MCF 10A (cell line): ENCODE results near the gene TCN2. TPM values are rescaled to one million over a fixed set of nuclear protein-coding genes. Genes with fewer than 3 reads are reported as not detected.

ENCODE experiments used
- BruUV-seq: library from RNA; stranded (reverse); fragments of 400-500 nt; replicated peaks from 2 replicates; lab custom pipeline; 2021; lab: Mats Ljungman, UMichigan
- CTCF ChIA-PET: fragments of 300-600 bp; sonication (Branson Sonifier 250); formaldehyde crosslinking; extraction: SDS; loops from one replicate; lab custom pipeline; 2021; ENCODE audit warnings: antibody characterized with exemption, inconsistent platforms; lab: Yijun Ruan, JAX
- POLR2A ChIA-PET: fragments of 300-600, 350-650 bp; sonication (Branson Sonifier 250); formaldehyde crosslinking; extraction: SDS; loops from one replicate; lab custom pipeline; 2020; ENCODE audit warnings: antibody characterized with exemption, inconsistent platforms; lab: Yijun Ruan, JAX
- DNase-seq: peaks from one replicate; pipeline ENCODE4 v3.0.0-alpha.2; 2018; ENCODE audit not compliant: unreplicated experiment
- H3K27ac Mint-ChIP-seq: one replicate; pipeline ENCODE4 v1.8.0; 2022; ENCODE audit warnings: mild to moderate bottlenecking, low read depth, mixed read lengths; ENCODE audit not compliant: unreplicated experiment
- H3K27me3 Mint-ChIP-seq: one replicate; pipeline ENCODE4 v1.8.0; 2022; ENCODE audit warnings: mixed read lengths; ENCODE audit not compliant: insufficient read depth, unreplicated experiment
- H3K36me3 Mint-ChIP-seq: one replicate; pipeline ENCODE4 v1.8.0; 2022; ENCODE audit warnings: mild to moderate bottlenecking, moderate library complexity, mixed read lengths; ENCODE audit not compliant: insufficient read depth, unreplicated experiment
- H3K4me1 Mint-ChIP-seq: one replicate; pipeline ENCODE4 v1.8.0; 2022; ENCODE audit warnings: mixed read lengths; ENCODE audit not compliant: insufficient read depth, unreplicated experiment
- H3K4me3 Mint-ChIP-seq: one replicate; pipeline ENCODE4 v1.8.0; 2022; ENCODE audit warnings: mild to moderate bottlenecking, moderate library complexity, mixed read lengths; ENCODE audit not compliant: unreplicated experiment
- H3K9me3 Mint-ChIP-seq: one replicate; pipeline ENCODE4 v1.8.0; 2022; ENCODE audit warnings: mixed read lengths; ENCODE audit not compliant: unreplicated experiment
- intact Hi-C: fragments of 100-400 bp; cut with micrococcal nuclease; formaldehyde crosslinking; loops from 2 replicates; pipeline ENCODE4 v1.14.1; 2022
- total RNA-seq: library from RNA; stranded (reverse); gene quantifications from 2 replicates; pipeline ENCODE4 v1.2.3, GENCODE V29; 2022
- TF ChIP-seq, protein P1 (sequence below): fragments of 200-600 bp; IDR thresholded peaks from one replicate; pipeline ENCODE4 v1.8.0; 2022; ENCODE audit warnings: antibody characterized with exemption, mild to moderate bottlenecking; ENCODE audit not compliant: unreplicated experiment

The TCN2 gene
- total RNA-seq, 1 experiment from 2014 or later: 1.4 TPM

DNA sequence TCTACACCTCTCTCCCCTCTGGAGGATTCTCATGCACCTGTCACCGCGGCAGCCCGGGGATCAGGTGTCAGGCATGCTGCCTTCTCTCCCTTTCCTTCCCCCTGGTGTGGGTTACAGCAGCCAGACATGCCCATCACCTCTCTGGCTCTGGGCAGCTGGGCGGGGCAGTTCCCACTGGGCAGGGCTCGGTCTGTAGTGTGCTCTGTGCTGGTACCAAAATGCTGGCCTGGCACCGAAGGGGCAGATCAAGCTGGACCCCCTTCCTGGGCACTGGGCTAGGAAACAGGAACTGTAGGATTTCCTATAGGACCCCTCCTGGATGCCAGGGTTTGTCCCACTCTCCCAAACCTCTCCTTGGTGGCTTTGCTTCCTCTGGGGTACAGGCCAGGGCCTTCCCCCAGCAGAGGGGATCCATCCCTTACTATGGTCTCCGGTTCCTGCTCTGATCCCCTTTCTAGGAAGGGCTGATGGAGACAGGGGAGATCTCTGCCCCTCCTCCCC lies 33.3 kb upstream of the TCN2 start:
- CTCF ChIA-PET: no interaction called here
- Mint-ChIP-seq H3K27ac (no peak overlapping the region), H3K4me3 (no peak overlapping the region), H3K36me3 (peaks cover 42% of the 10 kb centered on the region), H3K9me3 (no peaks in the 10 kb centered on the region), H3K4me1 (peaks cover 5% of the 10 kb centered on the region), H3K27me3 (peaks cover 13% of the 10 kb centered on the region)
- TF ChIP-seq, protein P1, sequence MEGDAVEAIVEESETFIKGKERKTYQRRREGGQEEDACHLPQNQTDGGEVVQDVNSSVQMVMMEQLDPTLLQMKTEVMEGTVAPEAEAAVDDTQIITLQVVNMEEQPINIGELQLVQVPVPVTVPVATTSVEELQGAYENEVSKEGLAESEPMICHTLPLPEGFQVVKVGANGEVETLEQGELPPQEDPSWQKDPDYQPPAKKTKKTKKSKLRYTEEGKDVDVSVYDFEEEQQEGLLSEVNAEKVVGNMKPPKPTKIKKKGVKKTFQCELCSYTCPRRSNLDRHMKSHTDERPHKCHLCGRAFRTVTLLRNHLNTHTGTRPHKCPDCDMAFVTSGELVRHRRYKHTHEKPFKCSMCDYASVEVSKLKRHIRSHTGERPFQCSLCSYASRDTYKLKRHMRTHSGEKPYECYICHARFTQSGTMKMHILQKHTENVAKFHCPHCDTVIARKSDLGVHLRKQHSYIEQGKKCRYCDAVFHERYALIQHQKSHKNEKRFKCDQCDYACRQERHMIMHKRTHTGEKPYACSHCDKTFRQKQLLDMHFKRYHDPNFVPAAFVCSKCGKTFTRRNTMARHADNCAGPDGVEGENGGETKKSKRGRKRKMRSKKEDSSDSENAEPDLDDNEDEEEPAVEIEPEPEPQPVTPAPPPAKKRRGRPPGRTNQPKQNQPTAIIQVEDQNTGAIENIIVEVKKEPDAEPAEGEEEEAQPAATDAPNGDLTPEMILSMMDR: no peak
- intact Hi-C loops: no loop called here
- no peak for DNase-seq
- POLR2A ChIA-PET: no interaction called here
- BruUV-seq: no TSS peak

DNA sequence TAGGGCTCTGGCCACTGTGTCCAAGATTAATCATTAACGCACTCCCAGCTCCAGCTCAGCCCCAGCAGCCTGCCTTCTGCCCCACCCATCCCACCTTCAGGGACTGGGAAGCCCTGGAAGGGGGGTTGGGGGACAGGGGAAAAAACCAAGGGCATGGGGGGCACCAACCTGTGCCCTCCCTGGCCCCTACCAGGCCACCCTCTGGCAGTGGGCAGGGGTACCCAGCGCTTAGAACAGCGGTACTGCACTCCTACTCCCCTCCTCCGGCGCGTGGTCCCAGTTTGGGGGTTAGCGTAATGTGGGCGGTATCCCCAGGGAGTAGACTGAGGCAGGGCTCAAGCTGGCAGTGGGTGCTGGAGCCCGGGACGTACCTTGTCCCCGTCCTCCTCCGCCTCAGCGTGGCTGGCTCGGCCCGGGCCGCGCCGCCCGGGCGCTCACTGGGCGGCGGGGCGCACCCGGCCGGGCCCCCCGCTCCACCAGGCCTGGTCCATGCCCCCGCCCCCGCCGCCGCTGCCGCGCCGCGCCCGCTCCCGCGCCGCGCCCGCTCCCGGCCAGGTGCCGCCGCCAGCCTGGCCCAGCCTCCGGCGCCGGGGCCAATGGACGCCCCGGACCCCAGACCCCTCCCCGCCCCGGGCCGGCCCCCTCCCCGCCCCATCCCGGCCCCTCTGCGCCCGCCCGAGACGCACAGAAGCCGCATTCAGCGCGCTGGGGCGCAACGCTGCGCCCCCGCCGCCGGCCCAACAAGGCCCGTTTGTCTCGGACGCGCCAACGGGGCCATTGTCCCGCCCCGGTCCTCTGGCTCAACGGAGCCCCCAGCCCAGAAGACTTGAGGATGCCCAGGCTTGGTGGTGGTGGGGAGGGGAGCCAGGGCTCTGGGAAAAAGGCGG lies 32.6 kb upstream of the TCN2 start, which contains the start of gene GAL3ST1:
Gene GAL3ST1, minus strand, starts transcription at position 571 of the 887 bp plus-strand sequence. CDS start 17,273 bp downstream, outside the sequence.
- CTCF ChIA-PET: no interaction called here
- H3K4me1 Mint-ChIP-seq: peaks cover 5% of the 10 kb centered on the region
- POLR2A ChIA-PET: interaction anchor here (1.1 kb wide), 1 partner anchor 17 kb away, joined by 4 read pairs; the partner anchor contains the start of gene PES1
- H3K36me3 Mint-ChIP-seq: peaks cover 49% of the 10 kb centered on the region
- DNase-seq: no peak
- H3K27ac Mint-ChIP-seq: no peak within 1 kb of the TSS
- peaks cover 6% of the 10 kb centered on the region for H3K27me3 Mint-ChIP-seq
- H3K4me3 Mint-ChIP-seq: no peak within 1 kb of the TSS
- TF ChIP-seq, protein P1: no peak
- no TSS peak for BruUV-seq
- H3K9me3 Mint-ChIP-seq: no peaks in the 10 kb centered on the region
- intact Hi-C loops: no loop called here

DNA sequence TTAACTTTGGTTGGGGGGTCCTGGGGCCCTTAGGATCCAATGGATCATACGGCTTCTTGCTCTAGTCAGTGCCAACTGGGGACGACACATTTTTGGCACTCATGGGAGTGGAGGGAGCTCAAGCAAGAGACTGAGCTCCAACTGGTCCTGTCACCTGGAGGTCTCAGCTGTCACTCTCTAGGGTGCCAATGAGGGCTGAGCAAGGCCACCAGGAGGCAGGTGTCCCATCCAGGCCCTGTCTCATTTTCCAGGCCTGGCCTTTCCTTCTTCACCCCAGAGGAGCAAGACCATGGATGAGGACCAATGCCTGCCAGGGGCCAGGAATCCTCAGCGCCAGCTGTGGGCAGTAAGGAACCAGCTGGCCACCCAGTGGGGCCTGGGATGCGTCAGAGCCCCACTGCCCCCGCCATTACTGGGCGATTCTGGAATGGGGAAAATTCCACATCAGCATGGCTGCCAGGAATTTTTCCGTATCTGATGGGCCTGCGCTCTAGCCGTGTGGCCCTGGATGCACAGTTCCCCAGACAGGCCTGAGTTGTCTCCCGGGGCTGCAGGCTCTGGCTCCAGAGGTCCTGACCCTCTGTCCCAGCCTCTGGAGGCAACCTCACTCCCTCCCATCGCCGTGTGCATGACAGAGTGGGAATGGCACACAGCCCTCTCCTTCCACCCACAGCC lies 31.8 kb upstream of the TCN2 start:
- CTCF ChIA-PET: interaction anchor here (0.6 kb wide), 1 partner anchor 129 kb away, joined by 4 read pairs; no protein-coding TSS in a partner anchor
- TF ChIP-seq, protein P1: no peak

More for the DNA sequence above, 31.8 kb upstream of the TCN2 start:
- no peak overlapping the region for H3K4me3 Mint-ChIP-seq
- intact Hi-C loops: no loop called here
- H3K27ac Mint-ChIP-seq: no peak overlapping the region
- DNase-seq: no peak
- POLR2A ChIA-PET: interaction anchor here (1.1 kb wide), 1 partner anchor 16 kb away, joined by 4 read pairs; the partner anchor contains the start of gene PES1
- BruUV-seq: no TSS peak
- no peaks in the 10 kb centered on the region for H3K27me3 Mint-ChIP-seq
- H3K9me3 Mint-ChIP-seq: no peaks in the 10 kb centered on the region
- H3K4me1 Mint-ChIP-seq: peaks cover 5% of the 10 kb centered on the region
- H3K36me3 Mint-ChIP-seq: peaks cover 57% of the 10 kb centered on the region
